ENCODE data around the gene BPGM.
A peak's percentile ranks its signal among the peaks of the same experiment; 100 is the strongest.

BPGM gene

DNA sequence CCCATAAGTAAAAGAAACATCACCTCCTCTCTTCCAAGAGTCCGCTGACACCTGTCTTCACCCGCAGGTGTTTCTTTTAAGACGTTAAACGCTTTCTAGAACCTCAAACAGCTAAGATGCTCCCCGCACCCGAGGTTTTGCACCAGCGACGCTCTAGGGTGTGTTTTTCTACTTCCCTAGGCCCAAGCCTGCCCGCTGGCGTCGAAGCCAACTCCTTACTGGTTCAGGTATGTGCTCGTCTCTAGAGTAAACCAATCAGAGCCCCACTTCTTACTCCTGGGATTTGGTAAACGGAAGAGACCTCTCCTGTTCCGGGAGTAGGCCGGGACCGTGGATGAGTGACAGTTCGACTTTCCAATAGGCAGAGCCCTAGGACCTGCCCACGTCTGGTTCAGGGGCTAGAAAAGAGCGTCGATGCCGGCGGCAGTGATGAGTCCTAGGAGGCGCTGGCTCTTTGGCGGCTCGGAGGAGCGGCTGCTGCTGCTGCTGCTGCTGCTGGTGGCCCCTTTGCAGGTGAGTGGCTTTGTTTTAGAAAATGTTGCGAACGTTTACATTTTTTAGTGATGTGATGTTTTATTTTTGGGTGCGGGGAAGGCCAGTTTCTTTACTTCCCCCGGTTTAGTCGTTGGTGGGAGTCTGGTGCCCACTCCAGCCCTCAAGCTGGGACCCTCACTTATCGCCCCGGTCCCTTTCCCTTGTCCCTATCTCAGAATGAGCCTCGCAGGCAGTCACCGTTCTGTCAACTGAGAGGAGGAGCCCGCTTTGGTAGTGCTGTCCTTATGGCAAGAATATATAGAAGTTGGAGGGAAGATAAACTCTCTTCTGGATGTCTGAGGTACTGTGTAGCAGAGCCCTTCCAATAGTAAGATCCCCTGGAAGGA is at the start of gene BPGM:
Gene BPGM (plus strand): TSS at position 429 of the 881 bp plus-strand sequence. CDS start 14,655 bp downstream, outside the sequence.
- peak; percentile 91 to 96 for DNase-seq

DNA sequence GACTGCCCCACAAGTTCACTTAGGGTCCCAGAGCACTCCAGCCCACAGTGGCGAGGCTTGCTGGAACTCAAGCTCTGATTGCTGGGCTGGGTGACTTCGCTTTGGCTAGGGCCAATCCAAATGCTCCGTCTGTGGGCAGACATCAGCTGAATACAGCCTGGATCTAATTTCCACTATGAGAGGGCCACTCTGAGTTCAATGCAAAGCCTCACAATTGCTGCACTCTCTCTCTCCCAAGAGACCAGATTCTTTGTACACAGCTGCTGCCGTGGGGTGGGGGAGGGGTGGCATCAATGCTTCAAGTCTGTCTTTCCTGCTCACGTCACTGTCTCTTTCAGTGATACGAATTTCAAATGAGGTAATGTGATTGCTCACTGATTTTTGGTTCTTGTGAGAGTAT is 47.3 kb upstream of the BPGM start:
- DNase-seq = no peak

DNA sequence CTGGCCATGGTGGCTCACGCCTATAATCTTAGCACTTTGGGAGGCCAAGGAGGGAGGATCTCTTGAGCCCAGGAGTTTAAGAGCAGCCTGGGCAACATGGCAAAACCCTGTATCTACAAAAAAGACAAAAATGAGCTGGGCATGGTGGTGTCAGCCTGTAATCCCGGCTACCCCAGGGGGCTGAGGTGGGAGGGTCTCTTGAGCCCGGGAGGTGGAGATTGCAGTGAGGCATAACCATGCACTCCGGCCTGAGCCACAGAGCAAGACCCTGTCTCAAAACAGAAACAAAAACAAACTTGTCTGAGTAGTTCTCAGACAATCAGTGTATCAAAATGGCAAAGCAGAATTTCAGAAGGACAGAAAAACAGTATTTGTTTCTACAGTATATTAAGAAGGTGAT is 45.2 kb upstream of the BPGM start:
- DNase-seq = no peak

DNA sequence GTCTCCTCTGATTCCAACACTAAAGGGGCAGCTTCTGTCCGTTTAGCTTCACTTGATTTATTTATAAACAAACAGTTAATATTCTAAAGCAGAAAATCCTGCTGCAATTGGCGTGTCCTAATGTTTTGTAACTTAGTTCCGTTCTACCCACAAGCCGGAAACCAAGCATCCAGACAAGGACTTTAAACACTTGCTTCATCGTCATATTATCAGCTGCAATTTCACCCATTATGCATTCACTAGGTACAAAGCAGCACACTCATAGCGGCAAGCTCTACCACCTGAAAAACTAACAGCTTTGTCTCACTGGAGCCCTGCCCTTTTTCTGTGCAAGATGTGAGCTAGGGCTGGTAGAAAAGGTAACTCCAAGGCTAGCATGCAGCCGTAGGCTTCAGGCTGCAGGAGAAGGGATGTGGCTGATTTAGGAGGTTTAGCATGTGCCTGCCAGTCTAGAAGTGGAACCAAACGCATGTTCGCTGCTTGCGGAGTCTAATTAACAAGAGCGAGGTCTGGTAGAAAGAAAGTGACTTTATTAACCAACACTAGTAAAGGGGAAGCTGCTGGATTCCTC is 43.7 kb upstream of the BPGM start:
- no peak for DNase-seq

DNA sequence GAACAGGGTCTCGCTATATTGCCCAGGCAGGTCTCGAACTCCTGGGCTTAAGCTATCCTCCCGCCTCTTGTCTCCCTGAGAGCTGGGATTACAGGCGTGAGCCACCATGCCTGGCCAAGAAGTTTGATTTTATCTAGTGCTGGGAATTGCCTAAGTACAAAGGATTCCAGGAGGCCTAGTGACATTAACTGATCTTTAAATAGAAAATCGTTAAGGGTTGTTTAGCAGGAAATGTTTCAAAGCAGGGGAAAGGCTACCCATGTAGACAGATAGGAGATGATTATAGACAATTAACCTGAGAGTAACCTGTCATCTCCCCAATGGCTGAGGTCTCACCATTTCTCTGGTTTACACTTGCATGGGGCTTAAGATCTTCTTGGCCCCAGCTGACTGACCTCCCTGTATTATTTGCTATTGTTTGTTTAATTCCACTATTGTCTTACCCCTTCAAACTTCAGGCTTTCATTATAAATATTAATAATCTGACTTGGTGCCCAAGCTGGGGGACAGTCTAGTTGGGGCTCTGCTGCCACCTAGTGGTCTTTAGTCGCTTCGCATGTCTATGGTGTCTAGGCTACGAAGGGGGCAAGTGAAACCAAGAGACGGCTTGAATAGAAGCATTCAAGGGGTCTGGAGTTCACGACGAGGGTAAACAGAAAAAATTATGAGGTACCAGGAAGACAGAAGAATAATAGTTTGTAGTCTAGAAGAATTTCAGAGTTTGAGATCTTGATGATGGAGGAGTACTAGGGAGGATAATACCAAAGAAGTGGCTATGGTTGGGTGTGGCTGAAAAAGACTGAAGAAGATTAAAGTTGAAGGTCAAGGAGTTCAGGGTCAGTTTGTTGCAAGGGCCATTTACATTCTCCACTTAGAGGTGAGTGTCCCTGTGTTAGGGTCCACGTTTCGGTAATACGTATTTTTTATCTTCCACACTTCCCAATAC is 40.4 kb upstream of the BPGM start:
- peak; percentile 64 to 67 for DNase-seq

DNA sequence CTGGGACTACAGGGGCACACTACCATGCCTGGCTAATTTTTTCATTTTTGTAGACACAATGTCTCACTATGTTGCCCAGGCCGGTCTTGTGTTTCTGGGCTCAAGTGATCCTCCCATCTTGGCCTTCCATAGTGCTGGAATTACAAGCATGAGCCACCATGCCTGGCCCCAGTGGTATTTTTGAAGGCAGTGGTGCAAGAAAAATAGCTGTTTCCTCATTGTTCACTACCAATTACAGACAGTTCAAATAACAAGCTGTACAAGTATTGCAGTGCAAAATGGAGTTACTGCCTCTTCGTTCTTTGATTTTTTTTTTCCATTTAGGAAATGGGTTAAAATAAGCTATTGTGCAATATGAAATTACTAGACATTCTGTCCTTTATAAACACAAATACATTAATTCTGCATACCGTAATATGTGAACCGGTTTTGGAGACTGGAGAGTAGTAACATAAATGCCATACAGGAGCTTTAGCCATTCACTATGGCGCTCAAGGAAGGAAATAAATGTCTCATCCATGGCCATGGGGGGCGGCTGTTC is 35.0 kb upstream of the BPGM start:
- no peak for DNase-seq

DNA sequence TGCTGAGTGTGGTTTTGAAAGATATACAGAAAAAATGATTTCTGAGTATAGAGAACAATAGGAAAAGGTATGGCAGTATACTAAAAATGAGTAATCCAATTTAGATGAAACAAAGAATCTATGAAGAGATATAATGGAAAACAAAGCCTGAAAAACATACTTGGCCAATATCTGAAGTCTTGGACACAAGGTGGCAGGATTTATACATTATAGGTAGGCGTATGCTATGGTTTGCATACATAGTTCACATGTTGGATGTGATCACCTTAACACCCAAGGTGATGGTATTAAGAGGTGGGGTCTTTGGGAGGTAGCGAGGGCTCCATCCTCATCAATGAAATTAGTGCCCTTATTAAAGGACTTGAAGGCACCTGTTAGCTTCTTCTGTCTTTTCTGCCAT is 34.5 kb upstream of the BPGM start:
- DNase-seq = no peak

DNA sequence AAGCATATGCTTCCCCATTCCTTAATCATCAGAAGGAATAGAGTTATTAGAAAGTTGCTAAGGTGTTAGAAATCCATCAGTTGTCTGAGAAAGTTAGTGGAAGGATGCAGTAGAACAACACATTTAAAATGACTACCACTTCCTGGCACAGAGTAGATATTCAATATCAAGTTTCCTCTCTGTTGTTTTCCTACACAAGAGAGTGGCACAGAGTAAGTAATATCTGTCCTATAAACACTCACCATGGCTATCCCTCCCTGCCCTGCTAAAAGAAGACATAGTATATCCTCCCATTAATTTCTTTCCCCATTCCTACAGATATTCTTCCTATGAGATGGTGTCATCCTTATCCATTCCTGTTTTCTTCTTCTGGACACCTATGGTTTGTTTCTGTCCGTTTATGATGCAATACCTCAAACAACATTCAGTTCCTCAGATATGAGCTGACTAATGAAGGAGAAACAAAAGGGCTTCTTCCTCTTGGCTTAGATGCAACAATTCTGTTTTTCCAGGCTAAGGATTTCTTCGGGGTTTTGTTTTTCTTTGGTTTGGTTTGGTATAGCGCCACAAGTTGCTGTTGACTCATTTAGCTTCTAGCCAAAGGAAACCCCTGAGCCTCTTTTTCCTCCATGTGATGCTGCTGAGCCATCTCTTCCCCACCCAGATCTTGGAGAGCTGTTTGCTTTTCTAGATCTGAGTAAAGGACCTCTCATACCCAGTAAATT is 32.9 kb upstream of the BPGM start:
- DNase-seq = peak in 1 of 2 donors; percentile 12

DNA sequence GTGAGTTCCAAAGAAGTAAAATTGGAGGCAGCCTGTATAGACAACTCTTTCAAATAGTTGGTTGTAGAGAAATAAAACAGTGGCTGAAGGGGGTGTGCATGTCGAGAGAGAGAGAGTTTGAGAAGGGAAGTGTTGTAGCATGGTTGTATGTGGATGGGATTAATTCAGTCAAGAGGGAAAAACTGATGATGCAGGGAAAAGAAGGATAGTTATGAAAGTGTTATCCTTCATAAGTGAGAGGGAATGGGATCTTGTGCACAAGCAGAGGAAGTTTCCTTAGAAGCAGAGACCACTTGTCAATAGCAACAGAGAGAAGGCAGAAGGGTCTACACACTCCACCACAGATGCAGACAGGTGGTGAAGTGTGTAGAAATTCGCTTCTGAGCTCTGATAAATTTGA is 30.0 kb upstream of the BPGM start:
- DNase-seq = no peak

DNA sequence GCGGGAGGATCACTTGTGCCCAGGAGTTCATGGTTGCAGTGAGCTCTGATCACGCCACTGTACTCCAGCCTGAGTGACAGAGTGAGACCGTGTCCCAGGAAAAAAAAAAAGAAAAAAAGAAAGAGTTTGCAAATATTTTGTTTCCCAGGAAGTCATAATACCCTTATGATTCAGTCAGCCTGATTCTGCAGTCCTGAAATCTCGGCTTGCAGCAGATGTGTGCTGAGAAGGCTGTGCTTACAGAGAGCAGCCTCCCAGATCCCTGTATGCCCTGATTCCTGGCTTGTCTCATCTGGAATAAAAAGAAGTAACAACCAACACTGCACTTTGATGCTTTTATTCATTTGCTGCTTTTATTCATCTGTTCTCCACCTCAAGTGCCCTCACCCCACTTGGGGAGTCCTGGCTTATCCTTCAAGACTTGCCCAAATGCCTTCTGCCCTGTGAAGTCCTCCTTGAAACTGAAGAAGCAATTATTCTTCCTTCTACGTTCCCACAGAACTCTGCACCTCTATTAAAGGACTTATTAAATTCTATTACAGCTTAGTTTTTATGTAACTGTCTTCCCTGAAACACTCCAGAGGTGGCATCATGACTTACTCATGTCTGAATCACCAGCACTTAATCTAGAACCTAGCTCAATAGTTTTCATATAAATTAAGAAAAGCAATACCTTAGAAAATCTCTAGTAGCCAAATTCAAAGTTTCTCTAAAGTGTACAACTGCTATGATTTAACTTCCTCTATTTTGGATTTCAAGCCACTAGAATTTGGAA is 27.7 kb upstream of the BPGM start:
- no peak for DNase-seq

DNA sequence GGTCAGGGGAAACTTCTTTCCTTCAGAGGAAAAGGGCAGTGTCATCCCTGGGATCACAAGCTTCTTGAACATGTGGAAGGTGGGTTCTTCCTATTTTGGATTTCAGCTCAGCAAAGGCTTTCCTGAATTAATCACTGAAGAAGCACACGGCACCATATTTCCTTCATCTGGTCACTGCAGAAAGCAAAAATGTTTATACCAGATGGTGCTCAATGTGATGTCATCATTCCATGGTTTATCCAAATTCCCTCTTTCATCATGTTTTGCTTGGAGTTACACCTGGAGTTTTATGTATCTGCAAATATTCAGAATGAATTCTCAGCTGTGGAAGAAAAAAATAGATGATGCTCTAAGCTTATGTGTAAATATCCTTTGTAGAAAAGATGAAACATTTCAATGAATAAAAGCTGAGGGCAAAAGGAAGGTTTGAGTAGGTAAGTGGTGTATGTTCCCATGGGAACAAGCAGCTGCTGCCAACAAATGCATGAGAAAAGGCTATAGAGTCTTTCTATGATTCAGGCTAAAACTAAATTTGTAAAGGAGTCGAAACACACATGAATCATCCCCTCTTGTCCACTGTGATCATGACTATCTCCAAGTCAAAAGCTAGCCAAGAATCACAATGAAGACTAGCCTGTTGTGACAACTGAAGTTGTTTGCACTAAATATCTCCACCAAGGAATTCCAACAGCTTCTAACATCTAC is 26.9 kb upstream of the BPGM start:
- no peak for DNase-seq

DNA sequence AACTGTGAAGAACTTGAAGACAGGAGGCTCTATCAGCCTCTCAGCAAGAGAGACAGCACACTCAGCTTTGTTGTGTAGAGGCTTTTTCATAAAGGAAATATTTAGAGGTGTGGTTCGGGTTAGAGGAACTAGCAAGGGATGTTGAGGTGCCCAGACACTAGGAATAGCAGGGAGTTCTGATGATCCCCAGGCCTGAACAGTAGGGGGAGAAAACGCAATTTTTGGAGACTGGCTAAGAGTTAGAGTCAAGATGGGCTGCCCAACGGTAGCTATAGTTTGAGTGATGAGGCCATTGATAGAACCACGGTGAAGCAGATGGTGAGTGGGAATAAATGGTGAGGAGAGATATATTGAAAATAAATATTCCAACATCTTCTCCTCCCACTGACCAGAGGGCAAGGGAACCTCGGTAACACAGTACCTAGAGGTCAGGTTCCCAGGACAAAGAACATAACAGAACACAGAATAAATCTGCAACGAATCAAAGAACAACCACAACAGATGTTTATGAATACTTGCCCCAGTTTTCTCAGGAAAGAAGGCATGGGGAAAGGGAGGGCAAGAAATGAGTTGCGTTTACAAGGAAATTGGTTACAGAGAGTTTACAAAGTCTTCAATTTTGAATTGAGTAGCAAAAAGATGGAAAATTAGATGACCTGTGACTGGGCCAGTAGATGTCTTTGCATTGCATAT is 24.2 kb upstream of the BPGM start:
- DNase-seq = no peak

DNA sequence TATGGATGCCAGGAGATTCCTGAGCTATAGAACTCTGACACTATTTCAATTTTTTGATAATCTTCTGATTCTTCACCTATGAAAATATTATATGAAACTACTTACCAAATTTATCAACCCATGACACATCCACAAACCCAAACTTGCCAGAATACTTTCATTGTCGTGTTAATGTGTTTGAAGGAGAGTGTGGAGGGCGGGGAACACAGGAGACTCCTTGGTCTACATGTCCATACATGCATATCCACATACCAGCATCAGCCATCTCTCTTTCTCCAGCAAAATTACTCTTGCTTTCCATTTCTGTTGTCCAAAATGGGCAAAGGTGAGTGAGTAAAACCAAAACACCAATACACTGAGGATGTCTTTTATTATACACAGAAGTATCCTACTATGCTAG is 23.5 kb upstream of the BPGM start:
- no peak for DNase-seq

DNA sequence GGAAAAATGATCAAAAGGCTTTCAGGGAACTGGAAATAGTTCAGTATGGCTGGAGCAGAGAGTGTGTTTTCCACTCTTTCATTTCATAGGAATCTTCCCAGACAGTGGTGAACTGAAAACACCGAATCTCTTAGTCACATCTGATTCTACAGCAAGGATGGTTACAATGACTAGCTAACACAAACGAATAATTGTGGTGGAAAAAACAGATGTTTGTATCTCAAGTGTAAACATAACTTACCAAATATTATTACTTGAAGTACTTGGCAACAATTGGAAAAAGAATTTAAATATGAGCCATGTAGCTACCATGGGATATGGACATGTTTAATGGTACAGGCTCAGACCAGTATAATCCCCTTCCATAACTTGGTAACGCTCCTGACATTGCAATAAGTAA is 21.1 kb upstream of the BPGM start:
- no peak for DNase-seq

DNA sequence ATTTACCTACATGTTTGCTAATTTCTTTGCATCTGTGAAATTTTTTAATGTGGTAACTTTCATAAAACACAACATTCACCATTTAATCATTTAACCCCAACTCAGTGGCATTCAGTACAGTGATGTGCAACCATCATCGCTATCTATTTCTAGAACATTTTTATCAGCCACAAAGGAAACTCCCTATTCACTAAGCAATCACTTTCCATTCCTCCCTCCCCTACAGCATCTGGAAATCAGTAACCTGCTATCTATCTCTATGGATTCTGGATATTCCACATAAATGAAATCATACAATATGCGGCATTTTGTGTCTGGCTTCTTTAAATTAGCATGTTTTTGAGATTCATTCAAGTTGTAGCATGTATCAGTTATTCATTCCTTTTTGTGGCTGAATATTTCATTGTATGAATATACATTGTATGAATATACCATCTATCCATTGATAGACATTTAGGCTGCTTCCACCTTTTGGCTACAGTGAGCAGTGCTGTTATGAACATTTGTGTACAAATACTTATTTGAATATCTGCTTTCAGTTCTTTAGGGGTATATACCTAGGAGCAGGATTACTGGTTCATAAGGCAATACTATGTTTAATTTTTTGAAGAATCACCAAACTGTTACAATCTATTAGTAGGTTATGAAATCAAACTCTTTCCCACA is 19.4 kb upstream of the BPGM start:
- no peak for DNase-seq

DNA sequence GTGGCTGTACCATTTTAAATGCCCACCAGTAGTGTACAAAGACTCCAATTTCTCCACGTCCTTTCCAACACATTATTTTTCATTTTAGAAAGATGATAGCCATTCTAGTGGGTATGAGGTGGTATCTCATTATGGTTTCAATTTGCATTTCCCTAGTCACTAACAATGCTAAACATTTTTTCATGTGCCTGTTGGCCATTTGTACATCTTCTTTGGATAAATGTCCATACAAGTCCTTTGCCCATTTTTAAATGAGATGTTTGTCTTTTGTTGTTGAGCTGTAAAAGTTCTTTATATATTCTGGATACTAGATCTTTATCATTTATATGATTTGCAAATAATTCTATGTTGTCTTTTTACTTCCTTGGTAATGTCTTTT is 18.9 kb upstream of the BPGM start:
- DNase-seq = no peak

DNA sequence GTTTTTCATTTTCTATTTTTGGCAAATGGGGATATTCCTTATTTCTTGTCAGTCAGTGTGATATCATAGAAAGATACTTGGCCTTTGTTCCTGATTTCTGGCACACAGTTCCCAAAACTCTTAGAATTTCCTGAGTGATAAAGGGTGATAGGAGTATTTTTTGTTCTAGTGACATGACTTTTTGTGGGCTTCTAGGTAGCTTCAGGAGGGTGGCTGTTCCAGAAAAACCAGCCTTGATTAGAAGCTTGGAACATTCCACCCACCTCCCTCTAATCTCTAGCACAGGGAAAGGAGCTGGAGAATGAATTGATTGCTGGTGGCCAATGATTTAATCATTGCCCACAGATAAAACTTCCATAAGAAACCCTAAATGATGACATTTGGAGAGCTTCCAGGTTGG is 17.2 kb upstream of the BPGM start:
- DNase-seq = no peak

DNA sequence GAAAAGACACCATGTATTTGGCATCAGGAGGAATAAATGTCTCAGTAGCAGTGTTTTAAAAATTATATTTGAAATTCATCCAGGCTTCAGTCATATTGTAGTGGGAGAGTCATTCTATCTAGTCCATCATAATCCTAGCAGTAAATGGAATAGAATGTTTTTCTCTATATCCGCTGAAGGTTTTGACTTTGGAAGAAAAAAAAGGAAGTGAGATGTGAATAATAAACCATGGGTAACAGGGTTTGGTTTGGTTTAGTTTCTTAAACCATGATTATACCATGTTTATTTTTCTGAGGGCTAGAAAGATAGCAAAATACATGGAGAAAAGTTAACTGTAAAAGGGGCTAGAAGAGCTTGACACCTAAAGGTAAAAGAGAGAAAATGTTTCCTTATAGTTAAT is 16.4 kb upstream of the BPGM start:
- no peak for DNase-seq

DNA sequence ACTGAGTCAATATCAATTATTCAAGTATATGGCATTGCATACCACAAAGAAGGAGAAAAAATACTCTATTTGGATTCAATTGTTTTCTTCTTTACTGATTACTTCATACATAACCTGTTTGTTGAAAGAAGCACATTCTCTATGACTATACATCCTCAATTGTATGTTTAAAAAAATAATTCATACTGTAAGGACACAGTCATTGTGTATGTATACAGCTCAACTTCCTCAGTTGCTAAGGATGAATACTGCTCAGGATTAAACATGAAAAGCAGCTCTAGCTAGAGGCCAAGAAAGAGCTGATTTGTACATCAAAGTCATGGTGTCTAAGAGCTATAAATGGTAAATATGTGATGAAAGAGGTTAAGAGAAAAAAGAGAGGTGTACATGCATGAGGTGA is 15.8 kb upstream of the BPGM start:
- no peak for DNase-seq

DNA sequence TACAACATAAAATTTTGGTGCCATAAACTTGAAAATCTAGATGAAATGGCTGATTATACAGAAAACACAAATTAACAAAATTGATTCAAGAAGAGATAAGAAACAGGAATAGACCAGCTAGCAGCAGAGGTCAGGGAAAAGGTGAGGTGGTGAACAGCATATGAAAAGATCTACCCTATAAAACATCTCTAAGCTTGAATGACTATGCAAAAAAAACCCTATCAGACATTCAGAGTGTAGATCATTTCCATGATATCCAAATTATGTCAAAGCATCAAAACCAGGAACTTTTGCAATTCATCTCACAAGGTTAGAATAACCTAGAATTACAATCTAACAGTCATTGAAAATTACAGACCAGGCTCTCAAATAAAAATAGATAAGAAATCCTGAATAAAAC is 14.6 kb upstream of the BPGM start:
- no peak for DNase-seq

Measured in stimulated activated CD4-positive, alpha-beta T cell treated with anti-CD3 and anti-CD28 coated beads, Interleukin-2, amount 100 ng/mL, for 24 hours (primary cell).